ENCODE measurements around the gene CADPS2.
A peak's percentile ranks its signal among the peaks of the same experiment; 100 is the strongest.

The CADPS2 gene

GRCh38 chr7:122886357-122887081 lies at the start of gene CADPS2:
Gene CADPS2, minus strand, starts transcription at chr7:122886460. Its CDS starts 123 bp downstream, at chr7:122886337.
- peak; percentile 92 for DNase-seq (ENCODE audit: low spot score)

GRCh38 chr7:122935620-122936019 lies 49.4 kb upstream of the CADPS2 start:
- no peak for DNase-seq (ENCODE audit: low spot score)

- DNase-seq (ENCODE audit: low spot score), result no peak
Observed at GRCh38 chr7:122919643-122920181, 33.5 kb upstream of the CADPS2 start.

- no peak for DNase-seq (ENCODE audit: low spot score)
Observed at GRCh38 chr7:122914812-122915211, 28.6 kb upstream of the CADPS2 start.

- DNase-seq (ENCODE audit: low spot score), result no peak
Observed at GRCh38 chr7:122913608-122914007, 27.3 kb upstream of the CADPS2 start.

GRCh38 chr7:122902751-122903495 lies 16.7 kb upstream of the CADPS2 start:
- no peak for DNase-seq (ENCODE audit: low spot score)

- DNase-seq (ENCODE audit: low spot score), result no peak
Observed at GRCh38 chr7:122901250-122901649, 15.0 kb upstream of the CADPS2 start.

GRCh38 chr7:122896509-122896908 lies 10.2 kb upstream of the CADPS2 start:
- no peak for DNase-seq (ENCODE audit: low spot score)

GRCh38 chr7:122893486-122893885 lies 7.2 kb upstream of the CADPS2 start:
- no peak for DNase-seq (ENCODE audit: low spot score)

- no peak for DNase-seq (ENCODE audit: low spot score)
Observed at GRCh38 chr7:122889116-122889515, 2.9 kb upstream of the CADPS2 start.

GRCh38 chr7:122887848-122888247 lies 1.6 kb upstream of the CADPS2 start:
- DNase-seq (ENCODE audit: low spot score), result no peak

GRCh38 chr7:122887198-122887597 lies 938 bp upstream of the CADPS2 start:
- DNase-seq (ENCODE audit: low spot score), result peak; percentile 60

GRCh38 chr7:122885583-122886356 lies 490 bp downstream of the CADPS2 start:
- DNase-seq (ENCODE audit: low spot score), result peak; percentile 52

- no peak for DNase-seq (ENCODE audit: low spot score)
Observed at GRCh38 chr7:122884186-122884585, 2.1 kb downstream of the CADPS2 start.

GRCh38 chr7:122883049-122883680 lies 3.1 kb downstream of the CADPS2 start:
- DNase-seq (ENCODE audit: low spot score), result no peak

GRCh38 chr7:122881324-122881723 lies 4.9 kb downstream of the CADPS2 start:
- DNase-seq (ENCODE audit: low spot score), result no peak

GRCh38 chr7:122869260-122869659 lies 17.0 kb downstream of the CADPS2 start:
- no peak for DNase-seq (ENCODE audit: low spot score)

GRCh38 chr7:122867471-122867980 lies 18.7 kb downstream of the CADPS2 start:
- DNase-seq (ENCODE audit: low spot score), result no peak

GRCh38 chr7:122864838-122865237 lies 21.4 kb downstream of the CADPS2 start:
- no peak for DNase-seq (ENCODE audit: low spot score)

GRCh38 chr7:122864016-122864415 lies 22.2 kb downstream of the CADPS2 start:
- DNase-seq (ENCODE audit: low spot score), result peak; percentile 7

- no peak for DNase-seq (ENCODE audit: low spot score)
Observed at GRCh38 chr7:122858320-122858719, 27.9 kb downstream of the CADPS2 start.

- no peak for DNase-seq (ENCODE audit: low spot score)
Observed at GRCh38 chr7:122850528-122850927, 35.7 kb downstream of the CADPS2 start.

Data from AG08395 (cell line).